GM12878 (cell line): ENCODE measurements around the gene GSK3A.

Experiments
- CBX5 ChIP-seq: sonication (generic); IDR thresholded peaks from 2 replicates; pipeline ENCODE4 v1.6.1; 2016; ENCODE audit warnings: low read depth, moderate library complexity, mild to moderate bottlenecking, inconsistent platforms
- NFYA ChIP-seq: IDR thresholded peaks from 2 replicates; pipeline ENCODE4 v1.6.1; 2011; ENCODE audit warnings: low read depth, mild to moderate bottlenecking, low read length, improper control_type of control experiment, borderline replicate concordance
- POLR2AphosphoS5 ChIP-seq: IDR thresholded peaks from 2 replicates; pipeline ENCODE4 v1.6.1; 2011; ENCODE audit warnings: mild to moderate bottlenecking, low read length, inconsistent platforms
- RAD51 ChIP-seq: fragments of 450-650 bp; IDR thresholded peaks from 2 replicates; pipeline ENCODE4 v1.6.1; 2016; ENCODE audit warnings: moderate library complexity, mild to moderate bottlenecking, inconsistent platforms
- RELA ChIP-seq: fragments of 450-650 bp; IDR thresholded peaks from 2 replicates; pipeline ENCODE4 v1.8.0; 2014; ENCODE audit warnings: borderline replicate concordance; ENCODE audit not compliant: partially characterized antibody
- RFX5 ChIP-seq: IDR thresholded peaks from 2 replicates; pipeline ENCODE4 v1.6.1; 2011; ENCODE audit warnings: low read depth, low read length, improper control_type of control experiment
- TAF1 ChIP-seq: IDR thresholded peaks from 2 replicates; pipeline ENCODE4 v1.6.1; 2011; ENCODE audit warnings: mild to moderate bottlenecking, low read depth, low read length, borderline replicate concordance
- TF ChIP-seq, protein P1 (sequence below), 3 experiments: IDR thresholded peaks in 2 of 3; conservative IDR thresholded peaks in 1 of 3; 2 replicates each; pipeline ENCODE4 v1.5.1; 2011; ENCODE audit warnings: low read depth in 3 of 3, low read length in 3 of 3, mild to moderate bottlenecking in 3 of 3, control low read depth in 2 of 3, moderate library complexity in 2 of 3, inconsistent platforms in 1 of 3, mixed read lengths in 1 of 3; ENCODE audit not compliant: control insufficient read depth in 2 of 3, insufficient read depth in 1 of 3; ENCODE audit errors: extremely low read depth in 1 of 3
- TF ChIP-seq, protein P2 (sequence below): IDR thresholded peaks from 2 replicates; pipeline ENCODE4 v1.6.1; 2012; ENCODE audit warnings: low read length, inconsistent platforms

DNA sequence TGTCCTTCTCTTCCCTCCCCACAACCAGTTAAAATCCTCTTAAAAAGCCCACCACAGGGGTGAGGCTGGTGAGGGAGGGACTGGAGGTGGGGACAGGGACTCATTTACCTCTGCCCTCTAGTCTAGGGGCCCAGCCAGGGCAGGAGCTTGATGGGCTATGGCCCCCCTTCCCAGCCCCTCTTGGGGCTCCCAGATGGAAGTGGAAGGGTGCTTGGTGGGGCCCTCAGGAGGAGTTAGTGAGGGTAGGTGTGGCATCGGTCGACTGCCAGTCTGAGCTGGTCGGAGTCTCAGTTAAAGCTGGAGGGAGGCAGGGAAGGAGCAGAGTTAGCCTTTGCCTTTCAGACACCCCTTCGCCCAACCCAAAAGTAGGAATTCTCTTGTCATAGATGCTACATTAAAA, 11.8 kb downstream of the GSK3A start:
- TF ChIP-seq CBX5 (no peak), RFX5 (no peak), RELA (no peak), RAD51 (no peak), NFYA (no peak), POLR2AphosphoS5 (no peak), TAF1 (no peak)
- TF ChIP-seq, protein P1, sequence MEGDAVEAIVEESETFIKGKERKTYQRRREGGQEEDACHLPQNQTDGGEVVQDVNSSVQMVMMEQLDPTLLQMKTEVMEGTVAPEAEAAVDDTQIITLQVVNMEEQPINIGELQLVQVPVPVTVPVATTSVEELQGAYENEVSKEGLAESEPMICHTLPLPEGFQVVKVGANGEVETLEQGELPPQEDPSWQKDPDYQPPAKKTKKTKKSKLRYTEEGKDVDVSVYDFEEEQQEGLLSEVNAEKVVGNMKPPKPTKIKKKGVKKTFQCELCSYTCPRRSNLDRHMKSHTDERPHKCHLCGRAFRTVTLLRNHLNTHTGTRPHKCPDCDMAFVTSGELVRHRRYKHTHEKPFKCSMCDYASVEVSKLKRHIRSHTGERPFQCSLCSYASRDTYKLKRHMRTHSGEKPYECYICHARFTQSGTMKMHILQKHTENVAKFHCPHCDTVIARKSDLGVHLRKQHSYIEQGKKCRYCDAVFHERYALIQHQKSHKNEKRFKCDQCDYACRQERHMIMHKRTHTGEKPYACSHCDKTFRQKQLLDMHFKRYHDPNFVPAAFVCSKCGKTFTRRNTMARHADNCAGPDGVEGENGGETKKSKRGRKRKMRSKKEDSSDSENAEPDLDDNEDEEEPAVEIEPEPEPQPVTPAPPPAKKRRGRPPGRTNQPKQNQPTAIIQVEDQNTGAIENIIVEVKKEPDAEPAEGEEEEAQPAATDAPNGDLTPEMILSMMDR (IDR thresholded peaks at IDR 0.05 in 2 of 3, conservative IDR thresholded peaks at IDR 0.05 in 1 of 3; ENCODE audit: control insufficient read depth in 2 of 3, extremely low read depth in 1 of 3, insufficient read depth in 1 of 3, low read depth in 3 of 3, low read length in 3 of 3), result no peak
- TF ChIP-seq, protein P2, sequence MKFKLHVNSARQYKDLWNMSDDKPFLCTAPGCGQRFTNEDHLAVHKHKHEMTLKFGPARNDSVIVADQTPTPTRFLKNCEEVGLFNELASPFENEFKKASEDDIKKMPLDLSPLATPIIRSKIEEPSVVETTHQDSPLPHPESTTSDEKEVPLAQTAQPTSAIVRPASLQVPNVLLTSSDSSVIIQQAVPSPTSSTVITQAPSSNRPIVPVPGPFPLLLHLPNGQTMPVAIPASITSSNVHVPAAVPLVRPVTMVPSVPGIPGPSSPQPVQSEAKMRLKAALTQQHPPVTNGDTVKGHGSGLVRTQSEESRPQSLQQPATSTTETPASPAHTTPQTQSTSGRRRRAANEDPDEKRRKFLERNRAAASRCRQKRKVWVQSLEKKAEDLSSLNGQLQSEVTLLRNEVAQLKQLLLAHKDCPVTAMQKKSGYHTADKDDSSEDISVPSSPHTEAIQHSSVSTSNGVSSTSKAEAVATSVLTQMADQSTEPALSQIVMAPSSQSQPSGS, result no peak
